Measurements from ENCODE around the gene GNGT1.

- no peak for TF ChIP-seq POLR2A (IDR thresholded peaks at IDR 0.05)
- TF ChIP-seq CTCF (IDR thresholded peaks at IDR 0.05 in 4 of 5, conservative IDR thresholded peaks at IDR 0.05 in 1 of 5), result no peak
These were observed 43.1 kb downstream of the GNGT1 start for GRCh38 chr7:93949423-93949822.

All from gastrocnemius medialis (tissue), 4 donors.